RPMI8226 (cell line): ENCODE results near the gene MARCO.
"Not testable (repeated sequence)": the region's sequence is repeated elsewhere in the genome, so short reads cannot be mapped to it uniquely, and the experiment has no call there.

Experiments used
- DNase-seq: peaks from one replicate; pipeline ENCODE4 v3.0.0-alpha.2; 2015

MARCO gene

DNA sequence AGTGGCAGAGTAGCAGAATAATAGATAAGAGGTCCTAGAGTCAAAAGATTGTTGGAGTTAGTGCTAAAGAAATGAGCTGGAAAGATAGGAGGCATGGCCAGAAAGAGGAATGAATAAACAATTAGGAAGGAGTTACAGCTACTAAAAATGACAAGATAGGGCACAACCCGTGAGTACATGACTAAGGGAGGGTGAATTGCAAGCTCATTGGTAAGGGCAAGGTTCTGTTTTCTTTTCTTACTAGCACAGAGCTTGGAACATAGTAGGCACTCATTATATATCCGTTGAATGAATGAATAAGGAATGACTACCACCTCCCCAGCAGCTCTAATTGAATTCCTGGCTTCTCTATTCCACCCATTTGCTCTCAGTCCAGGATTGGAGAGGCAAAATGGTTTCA is 5.7 kb upstream of the MARCO start:
- DNase-seq = no peak

DNA sequence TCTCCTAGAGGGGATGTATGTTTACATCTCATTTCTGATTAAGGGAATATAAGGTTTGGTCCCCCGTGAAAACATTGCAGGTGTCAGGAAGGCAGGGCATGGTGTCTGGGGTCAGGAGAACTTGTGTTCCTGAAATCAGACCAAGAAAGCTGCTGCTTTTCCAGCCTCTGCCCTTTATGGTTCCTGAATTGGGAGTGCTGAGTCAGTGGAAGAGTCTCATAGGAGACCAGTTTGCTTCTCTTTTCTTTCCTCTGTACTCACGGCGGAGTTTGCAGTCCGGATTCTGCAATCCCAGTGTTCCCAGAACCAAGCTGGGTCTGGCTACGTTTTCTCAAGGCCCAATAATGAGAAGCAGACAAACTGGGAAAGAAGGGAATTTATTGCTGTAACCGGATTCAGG is 5.1 kb upstream of the MARCO start:
- no peak for DNase-seq

DNA sequence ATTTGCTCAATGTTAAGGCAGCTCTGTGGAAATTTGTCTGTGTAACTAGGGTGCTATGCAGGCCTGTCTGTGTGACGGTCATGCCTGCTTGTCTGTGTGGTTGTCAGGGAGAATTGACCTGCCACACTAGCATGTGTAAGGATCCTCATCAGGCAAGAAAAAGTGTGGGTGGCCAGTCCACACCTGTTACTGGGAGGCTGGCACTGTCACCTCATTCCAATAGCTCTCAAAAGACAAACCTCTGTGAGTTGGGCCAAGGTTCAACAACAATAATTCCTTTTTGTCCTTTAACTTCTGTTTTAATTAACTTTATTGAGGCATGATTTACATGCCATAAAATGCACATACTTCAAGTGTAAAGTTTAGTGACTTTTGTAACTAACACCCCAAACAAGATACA is 4.2 kb upstream of the MARCO start:
- DNase-seq = no peak

DNA sequence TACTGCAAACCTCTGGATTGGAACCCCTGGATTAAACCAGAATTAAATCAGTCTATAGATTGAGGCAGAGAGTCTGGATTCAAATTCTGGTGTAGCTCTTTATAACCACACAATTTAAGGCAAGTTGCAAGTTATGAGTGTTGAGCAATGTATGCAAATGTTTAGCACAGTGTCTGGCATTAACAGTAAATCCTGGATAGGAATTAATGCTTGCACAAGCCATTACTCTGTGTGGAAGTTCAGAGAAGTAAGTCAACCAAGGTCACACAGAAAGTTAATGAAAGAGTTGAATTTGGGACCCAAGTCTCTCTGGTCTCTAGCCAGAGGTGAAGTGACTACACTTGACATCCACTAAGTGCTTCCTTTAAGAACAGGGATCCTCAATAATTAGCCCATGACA is 2.0 kb upstream of the MARCO start:
- DNase-seq = no peak

DNA sequence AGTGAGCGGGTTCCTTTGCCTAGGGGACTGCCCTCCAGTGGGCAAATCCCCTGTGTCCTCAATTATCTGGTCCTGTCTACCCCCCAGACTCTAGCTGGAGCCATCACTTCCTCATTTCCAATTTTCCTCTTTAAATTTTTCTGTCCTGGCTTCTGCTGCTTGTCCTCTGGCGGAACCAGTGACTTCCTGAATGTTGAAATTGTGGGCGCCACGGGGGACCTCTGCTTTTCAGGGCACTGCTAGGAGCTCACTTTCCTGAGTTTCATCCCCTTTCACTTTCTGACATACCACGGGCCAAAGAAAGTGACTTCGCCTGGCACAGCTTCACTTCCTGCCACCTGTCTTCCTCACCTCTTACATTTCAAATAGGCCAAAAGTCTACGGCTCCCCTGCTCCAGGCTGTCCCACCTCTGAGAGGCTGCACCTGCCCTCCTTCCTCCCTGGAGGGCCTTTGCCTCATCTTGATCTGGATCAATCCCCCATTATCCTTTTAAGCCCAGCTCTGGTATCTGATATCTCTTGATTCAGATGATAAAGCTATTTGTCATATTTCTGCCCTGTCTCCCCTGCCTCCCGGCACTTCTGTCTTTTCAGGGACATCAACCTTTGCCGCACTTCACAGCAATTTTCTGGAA is 1.4 kb upstream of the MARCO start:
- no peak for DNase-seq

DNA sequence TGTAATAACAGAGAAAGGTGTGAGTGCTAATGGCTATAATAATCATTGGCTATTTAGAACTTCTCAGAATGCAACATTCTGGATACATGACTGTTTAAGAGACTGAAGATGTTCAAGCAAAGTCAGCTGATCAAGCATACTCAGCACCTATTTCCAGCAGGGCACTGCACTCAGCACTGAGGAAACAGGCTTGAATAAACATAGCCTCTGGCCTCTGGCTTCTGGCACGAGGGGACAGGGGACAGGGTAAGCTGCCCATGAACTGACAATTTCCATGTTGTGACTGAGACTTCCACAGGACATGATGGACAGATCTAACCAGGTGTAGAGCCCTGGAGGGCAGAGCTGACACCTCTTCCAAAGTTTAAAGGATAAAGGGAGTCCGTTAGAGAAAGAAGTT is 1.3 kb downstream of the MARCO start:
- DNase-seq = no peak

DNA sequence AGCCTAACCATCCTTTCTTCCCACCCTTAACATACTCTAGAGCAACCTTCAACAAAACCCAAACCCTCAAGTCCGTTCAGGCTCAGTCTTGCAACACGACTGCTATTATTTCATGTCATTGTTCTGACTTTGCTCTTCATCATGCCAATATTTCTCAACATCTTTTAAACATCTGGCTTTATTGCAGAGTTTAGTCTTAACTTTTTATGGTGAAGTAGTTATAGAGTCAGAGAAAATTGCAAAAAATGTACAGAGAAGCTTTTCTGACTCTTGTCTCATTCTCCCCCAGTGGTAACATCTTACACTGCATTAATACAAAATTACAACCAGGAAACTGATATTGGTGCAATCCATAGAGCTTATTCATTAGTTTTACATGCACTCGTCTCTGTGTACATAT is 3.9 kb downstream of the MARCO start:
- no peak for DNase-seq

DNA sequence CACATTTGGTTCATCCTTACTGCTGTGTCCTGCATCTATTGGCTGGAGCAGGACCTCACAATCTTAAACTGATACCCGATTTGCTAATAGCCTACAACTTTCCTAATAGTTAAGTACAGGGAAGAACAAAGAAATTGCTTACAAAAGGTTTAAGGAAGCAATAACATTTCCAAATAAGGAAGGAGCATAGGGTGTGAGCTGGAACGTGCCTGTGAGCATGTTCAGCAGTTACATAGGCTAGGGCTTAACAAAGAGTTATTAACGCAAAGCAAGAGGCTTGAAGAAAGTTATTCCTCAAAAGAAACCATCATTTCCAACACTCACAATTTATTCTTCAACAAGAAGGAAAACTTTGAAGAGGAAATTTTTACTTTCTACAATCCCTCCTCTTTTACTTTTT is 6.3 kb downstream of the MARCO start:
- DNase-seq = not testable (repeated sequence)

DNA sequence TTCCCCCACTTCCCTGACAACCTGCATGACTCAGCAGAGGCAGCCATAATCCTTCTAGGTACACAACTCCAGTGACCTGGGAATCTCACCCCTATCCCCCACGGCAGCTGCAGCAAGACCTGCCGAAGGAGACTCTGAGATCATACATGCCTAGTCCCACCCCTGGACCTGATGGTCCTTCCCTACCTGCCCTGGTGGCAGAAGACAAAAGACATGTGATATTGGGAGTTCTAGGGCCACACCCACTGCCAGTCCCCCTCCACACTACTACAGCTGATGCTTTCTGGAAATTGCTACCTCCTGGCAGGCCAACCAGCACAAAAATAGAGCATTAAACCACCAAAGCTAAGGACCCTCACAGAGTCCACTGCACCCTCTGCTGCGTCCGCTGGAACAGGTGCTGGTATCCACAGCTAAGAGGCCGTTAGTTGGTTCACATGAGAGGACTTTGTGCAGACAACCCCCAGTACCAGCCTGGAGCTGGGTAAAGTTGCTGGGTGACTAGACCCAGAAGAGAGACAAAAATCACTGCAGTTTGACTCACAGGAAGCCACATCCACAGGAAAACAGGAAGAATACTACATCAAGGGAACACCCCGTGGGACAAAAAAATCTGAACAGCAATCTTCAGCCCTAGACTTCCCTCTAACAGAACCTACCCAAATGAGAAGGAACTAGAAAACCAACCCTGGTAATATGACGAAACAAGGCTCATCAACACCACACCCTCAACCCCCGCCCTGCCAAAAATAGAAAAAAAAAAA is 12.5 kb downstream of the MARCO start:
- no peak for DNase-seq

DNA sequence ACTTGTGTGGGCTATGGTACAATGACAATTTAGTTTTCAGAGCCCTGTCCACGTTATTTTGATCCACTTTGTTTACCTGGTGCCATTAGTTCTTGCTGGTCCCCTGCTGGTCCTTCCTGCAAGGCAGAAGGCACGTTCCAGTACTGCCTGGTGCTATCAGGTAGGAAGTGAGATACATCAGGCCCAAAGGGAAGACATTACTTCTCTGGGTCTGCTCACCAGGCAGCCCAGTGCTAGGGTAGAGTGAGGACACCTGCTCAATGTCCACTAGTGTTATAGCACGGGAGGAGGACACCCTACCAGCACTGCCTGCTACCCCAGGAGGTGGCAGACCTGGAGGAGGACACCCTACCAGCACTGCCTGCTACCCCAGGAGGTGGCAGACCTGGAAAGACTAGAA is 23.7 kb downstream of the MARCO start:
- no peak for DNase-seq

DNA sequence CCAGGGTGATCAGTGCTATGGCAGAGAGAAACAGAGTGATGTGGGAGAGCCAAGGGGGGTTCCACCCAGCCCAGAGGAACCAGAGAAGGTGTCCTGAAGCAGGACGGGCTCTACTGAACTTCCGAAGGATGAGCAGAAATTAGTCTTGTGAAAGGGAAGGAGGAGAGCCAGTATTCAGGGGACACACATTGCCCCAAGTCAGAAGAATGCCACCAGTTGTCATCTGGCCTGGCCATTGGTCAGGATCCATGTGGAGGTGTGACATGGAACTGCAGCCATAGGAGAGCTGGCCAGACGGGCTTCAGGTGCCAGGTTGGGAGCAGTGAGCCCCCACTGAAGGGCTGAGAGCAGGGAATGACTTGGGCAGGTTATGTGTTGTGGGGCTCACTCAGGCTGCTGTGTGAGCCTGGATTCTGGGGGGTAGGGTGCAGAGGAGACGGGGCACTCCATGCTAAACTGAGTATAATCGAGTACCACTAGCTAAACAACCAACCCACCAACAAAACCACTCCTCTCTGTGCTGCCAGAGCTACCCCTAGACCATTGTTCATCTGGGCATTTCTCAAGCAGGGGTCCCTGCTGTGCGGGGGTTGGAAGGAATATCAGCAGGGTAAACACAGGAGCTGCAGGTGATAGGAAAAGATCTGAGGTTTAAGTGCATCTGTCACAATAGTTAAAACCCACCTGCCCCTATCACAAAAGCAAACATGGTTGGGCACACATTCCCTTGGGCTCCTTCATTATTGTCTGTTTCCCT is 25.3 kb downstream of the MARCO start:
- DNase-seq = no peak

DNA sequence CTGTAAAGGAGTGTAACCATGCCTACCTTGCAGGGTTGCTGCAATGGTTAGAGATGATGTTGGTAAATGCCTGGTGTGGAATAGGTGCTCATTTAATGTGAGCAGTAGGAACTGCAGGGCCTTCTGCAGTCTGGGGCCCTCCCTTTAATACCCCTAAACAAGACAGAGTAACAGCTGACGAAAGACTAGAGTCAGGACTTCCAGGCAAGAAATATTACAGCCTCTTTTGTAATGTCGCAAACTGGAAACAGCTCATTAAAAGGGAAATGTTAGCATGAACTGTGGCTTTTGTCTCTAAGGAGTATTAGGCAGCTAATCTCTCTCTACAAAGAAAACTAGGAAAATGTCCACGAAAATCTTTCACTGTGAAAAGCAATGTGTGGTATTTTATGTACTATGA is 26.0 kb downstream of the MARCO start:
- no peak for DNase-seq

DNA sequence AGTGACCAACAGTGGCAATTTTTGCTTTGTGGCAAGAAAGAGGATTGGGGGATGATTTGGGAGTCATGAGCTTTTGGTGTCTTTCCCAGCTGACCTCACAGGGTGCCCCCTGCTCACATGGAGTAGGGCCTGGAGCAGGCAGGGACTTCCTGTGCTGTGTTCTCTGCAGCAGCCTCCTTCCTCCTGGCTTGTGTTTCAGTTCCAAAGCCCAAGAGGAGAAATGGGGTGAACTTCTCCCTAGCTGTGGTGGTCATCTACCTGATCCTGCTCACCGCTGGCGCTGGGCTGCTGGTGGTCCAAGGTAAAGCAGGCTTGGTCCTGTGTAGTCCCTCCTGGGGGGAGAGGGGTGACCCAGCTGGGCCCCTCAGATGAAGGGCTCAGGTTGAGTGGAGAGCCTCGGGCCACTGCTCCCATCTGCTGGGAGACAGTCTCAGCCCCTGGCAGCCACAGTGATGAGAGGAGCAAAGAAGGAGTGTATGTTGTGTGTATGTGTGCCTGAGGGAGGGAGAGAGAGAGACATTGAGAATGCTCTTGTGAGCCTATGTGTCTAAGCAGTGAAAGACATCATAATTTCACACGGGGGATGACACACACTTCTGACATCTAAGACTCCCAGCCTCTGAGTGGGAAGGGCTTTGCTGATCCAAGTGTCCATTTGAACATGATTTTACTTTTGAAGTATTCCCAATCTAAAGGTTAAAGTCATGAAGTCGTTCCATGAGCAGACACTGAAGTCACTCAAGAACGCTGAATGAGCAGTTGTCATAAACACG is 27.2 kb downstream of the MARCO start:
- no peak for DNase-seq

DNA sequence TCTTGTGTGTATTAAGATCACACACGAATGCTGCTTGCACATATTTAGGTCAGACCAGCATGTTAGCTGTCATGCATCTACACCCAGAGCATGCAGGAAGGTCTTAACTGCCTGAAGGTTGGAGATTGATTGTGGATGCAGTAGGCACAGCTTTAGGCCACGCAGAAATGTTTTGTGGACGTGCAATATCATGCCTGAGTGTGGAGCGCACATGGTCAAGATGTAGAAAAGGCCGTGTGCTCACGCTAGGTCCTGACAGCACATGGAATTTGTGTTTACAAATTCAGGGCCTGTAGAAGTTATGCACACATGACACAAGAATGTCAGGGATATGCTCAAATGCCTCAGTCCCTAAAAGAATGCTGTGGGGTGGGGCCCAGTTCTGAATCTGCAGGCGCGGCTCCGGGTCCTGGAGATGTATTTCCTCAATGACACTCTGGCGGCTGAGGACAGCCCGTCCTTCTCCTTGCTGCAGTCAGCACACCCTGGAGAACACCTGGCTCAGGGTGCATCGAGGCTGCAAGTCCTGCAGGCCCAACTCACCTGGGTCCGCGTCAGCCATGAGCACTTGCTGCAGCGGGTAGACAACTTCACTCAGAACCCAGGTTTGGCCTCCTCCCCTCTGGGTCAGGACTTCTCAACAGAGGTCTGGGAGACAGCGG is 27.9 kb downstream of the MARCO start:
- no peak for DNase-seq

DNA sequence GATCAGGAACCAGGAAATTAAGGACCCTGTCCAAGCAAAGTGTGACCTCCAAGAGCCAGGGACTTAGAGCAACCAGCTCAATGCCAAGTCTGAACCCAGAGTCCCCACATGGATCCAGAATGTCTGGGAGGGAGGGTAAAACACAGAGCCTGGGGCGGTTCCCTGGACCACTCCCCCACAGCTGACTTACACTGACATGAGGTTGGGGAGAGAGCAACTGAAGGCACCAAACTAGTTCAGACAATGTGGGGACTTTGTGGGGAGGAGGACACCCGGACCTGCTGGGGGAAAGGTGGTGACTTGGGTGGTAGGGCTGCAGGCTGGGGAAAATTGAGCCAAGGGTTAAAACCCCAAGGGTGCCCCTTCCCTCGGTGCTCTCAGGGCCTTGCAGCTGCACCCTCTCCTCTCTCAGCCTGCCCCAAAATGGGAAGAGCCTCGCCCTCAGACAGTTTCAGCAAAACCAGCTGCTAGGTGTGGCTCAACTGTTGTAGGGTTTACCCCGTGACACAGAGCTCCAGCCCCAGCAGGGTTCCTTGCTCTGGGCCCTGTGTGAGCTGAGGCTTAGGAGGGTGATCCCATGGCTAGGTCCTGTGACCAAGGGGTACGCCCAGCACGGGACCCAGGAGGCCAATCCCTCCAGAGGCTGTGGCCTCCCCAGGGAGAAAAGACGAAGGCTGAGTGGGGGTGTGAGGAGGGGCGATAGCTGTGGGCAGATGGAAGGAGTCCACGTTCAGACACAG is 28.6 kb downstream of the MARCO start:
- DNase-seq = no peak

DNA sequence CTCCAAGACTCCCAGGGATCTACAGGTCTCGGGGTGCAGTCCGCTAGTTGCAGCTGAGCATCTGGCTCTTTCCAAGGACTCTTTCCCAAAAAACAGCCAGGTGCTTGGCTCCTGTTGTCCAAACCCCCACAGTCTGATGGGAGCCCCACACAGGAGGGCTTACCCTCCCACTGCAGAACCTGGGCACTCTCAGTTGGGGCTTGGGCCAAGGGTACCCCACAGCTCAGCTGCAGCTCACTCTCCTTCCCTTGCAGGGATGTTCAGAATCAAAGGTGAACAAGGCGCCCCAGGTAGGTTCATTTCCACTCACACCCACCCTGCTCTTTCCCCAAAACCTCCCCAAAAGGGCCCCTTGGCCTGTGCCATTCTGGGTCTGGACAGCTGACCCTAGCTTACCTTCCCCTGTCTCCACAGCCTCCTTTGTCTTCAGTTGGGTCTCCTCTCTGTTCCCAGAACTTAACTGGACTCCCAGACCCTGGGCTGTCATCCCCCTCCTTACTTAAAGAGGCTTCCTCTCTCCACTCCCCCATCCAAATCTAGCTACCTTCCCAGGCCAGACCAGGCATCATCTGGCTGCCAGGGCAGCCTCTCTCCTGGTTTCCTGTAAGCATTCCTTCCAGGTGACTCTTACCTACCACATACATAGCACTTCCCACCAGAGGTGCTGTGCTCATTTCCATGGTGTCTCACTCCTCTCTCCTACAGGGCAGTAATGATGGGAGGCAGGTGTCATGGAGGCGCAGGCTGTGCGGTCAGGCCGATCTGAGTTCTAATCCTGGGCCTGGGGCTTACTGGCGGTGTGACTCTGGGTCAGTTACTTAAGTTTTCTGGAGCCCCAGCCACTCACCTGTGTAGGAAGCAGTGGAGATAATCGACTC is 29.5 kb downstream of the MARCO start:
- no peak for DNase-seq

DNA sequence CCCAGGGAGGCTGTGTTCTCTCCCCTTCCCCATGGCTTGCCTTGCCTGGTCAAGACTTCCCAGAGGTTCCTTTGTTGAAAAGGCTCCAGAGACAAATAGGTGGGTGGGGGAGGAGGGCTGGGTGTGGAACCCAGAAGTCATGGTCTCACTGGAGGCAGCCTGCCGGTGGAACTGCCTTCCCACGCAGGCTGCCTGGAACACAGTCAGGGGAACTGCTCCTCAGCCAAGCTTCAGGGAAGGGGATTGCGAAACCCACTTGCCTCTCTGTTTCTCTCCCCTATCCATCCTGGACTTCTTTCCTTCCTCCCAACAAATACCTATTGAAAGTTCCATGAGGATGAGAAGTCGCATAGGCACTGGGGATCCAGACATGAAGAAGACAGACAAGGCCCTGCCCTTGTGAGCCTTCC is 31.6 kb downstream of the MARCO start:
- no peak for DNase-seq

DNA sequence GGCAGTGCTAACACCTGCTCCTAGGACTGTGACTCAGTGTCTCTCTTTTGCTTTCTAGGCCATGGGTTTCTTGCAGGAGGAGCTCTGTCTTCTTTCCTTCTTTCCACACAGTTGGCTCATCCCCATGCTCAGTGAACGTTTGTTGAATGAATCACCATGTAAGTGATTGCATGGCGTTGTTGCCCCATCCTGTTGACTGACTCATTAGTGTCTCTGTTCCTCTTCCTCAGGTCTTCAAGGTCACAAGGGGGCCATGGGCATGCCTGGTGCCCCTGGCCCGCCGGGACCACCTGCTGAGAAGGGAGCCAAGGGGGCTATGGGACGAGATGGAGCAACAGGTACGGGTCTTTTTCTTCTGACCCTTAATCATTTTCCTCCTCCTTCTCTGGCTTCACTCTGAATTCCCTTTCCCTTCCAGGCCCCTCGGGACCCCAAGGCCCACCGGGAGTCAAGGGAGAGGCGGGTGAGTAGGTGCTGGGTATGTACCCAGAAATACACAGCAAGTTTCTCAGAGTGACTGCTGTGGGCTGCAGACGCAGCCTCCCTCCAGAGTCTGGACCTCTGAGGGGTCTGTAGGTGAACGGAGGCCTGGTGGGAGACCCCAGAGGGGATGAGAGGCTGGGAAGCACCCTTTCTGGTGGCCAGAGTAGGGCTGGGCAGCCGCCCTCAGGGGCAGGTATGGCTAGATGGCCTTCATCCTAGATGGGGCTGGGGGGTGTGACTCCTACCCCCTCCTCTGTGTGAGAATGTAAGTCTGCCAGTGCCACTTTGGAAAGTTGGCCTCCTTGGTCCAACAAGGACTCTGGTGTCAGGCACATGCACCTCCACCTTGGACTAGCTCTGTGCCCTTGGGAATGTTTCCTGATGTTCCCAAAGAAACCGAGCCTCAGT is 32.4 kb downstream of the MARCO start:
- no peak for DNase-seq

DNA sequence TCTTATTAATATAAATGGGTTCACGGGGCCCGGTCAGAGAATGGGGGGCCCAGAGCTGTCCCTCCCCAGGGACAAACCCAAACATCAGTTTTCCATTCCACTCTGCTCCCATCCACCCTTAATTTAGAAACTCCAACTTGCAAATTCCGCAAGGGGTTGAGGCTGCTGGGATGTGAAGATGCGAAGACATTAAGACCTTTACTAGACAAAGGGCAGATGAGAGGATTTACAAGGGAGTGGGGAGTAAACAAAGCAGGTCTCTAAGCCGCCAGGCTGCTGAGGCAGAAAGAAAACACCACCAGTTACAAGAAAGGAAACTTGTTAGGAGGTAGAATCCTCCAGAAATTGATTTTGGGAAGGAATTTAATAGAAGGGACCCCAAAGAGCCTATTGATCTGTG is 33.1 kb downstream of the MARCO start:
- no peak for DNase-seq

DNA sequence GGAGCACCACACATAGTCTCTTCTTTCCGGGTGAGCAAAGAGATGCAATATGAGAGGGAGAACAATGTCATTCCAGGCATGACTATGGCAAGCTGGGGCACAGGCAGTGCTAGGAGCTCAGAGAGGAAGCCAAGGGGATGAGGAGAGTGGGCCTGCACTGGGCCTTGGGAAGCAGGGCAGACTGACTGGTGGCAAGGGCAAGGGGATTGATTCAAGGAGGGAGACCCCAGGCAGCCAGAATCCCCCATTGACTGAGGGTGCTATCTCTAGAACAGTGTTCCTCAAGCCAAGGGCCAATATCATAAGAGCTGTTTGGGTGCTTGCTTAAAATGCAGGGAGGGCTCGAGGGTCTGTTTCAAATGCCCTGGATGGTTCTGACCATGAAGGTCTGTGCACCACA is 36.1 kb downstream of the MARCO start:
- DNase-seq = no peak
